IPS DF 6.9 (cell line): ENCODE measurements around the gene TSSK6.

Experiments used
- DNase-seq: peaks from one replicate; pipeline ENCODE4 v3.0.0-alpha.2; 2013; ENCODE audit warnings: low read depth, low spot score
- H3K27ac ChIP-seq: one replicate; pipeline ENCODE4 v1.5.1; 2013; ENCODE audit warnings: low read length, control low read depth
- H3K27me3 ChIP-seq: 2 replicates; pipeline ENCODE4 v1.6.1; 2013; ENCODE audit warnings: mild to moderate bottlenecking, low read length; ENCODE audit not compliant: control insufficient read depth, insufficient read depth
- H3K36me3 ChIP-seq: 2 replicates; pipeline ENCODE4 v1.6.1; 2013; ENCODE audit warnings: low read length; ENCODE audit not compliant: control insufficient read depth, insufficient read depth
- H3K4me1 ChIP-seq: 2 replicates; pipeline ENCODE4 v1.6.1; 2013; ENCODE audit warnings: low read length; ENCODE audit not compliant: control insufficient read depth, insufficient read depth
- H3K4me3 ChIP-seq: 2 replicates; pipeline ENCODE4 v1.5.1; 2013; ENCODE audit warnings: mild to moderate bottlenecking, low read length
- H3K9me3 ChIP-seq: 2 replicates; pipeline ENCODE4 v1.6.1; 2013; ENCODE audit warnings: low read length, inconsistent platforms; ENCODE audit not compliant: control insufficient read depth, insufficient read depth
- WGBS: extraction: QIAGEN DNeasy Blood & Tissue Kit; methylation state at CpG from one replicate; pipeline ENCODE4 v1.1.7; 2013; ENCODE audit warnings: mixed read lengths, missing lambda C conversion rate; ENCODE audit not compliant: insufficient read length, insufficient coverage; 5-methylcytosine and 5-hydroxymethylcytosine counted together

Gene TSSK6

DNA sequence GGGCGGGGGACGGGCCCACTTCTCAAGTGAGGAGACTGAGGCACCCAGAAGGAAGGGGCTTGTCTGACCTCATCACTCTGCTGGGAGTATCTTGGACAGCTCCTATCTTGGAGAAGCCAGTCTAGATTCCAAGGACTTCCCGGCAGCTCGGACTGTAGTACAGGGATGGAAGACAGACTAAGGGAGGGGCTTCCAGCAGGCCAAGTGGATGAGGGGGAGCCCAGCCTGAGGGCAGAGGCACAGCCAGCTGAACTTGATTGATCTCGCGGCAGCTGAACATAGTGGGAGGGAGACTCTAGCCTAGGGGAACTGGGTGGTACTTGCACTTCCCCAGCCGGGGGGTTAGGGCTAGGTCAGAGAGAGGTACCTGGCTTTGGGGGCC, 23.4 kb upstream of the TSSK6 start:
- no peaks in the 10 kb centered on the region for H3K36me3 ChIP-seq
- no peak for DNase-seq
- H3K27ac ChIP-seq = no peak overlapping the region
- H3K4me3 ChIP-seq = no peak overlapping the region; the same call in 1 of the 2 replicates
- WGBS = no CpG with 5 or more reads among the region's 7 CpGs
- peaks cover 2% of the 10 kb centered on the region; the same call in 1 of the 2 replicates for H3K4me1 ChIP-seq
- H3K27me3 ChIP-seq = peaks cover 3% of the 10 kb centered on the region; the same call in 1 of the 2 replicates
- H3K9me3 ChIP-seq = no peaks in the 10 kb centered on the region

DNA sequence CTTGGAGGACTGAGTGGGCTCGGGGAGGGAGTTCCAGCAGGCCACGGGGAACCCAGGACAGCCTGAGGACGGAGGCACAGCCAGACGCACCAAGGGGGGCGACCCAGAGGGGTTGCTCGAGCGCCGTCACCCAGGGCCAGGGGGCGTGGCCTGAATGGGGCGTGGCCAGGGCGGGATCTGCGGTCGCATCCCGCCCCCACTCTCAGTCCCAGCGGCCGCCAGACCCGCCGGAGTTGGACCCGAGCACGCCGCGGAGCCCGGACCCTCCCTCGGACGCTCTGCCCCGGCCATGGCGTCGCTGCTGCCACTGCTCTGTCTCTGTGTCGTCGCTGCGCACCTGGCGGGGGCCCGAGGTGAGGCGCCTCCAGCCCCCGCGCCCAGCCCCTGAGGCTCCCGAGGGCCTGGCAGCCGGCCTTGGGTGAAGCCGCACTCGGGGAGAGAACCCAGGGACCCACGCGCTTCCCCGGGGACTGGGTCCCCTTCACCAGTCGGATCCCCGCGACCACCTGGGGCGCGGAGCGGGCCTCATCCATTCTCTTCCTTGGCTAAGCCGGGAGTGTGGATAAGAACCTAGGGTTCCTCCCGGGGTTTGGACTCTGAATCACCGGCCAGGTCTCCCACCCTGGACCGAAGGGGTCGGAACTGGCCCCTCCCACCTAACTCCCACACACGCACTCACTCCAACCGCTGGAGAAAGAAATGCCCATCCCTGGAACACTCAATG, 22.9 kb upstream of the TSSK6 start, which contains the start of gene CILP2:
TSS of gene CILP2 (plus strand) at position 205 of the 724 bp plus-strand sequence. CDS start at position 290, 85 bp downstream.
- DNase-seq = no peak
- peaks cover 3% of the 10 kb centered on the region; the same call in 1 of the 2 replicates for H3K27me3 ChIP-seq
- H3K4me3 ChIP-seq = peak within 1 kb of the TSS; percentile 36; the same call in 1 of the 2 replicates

DNA sequence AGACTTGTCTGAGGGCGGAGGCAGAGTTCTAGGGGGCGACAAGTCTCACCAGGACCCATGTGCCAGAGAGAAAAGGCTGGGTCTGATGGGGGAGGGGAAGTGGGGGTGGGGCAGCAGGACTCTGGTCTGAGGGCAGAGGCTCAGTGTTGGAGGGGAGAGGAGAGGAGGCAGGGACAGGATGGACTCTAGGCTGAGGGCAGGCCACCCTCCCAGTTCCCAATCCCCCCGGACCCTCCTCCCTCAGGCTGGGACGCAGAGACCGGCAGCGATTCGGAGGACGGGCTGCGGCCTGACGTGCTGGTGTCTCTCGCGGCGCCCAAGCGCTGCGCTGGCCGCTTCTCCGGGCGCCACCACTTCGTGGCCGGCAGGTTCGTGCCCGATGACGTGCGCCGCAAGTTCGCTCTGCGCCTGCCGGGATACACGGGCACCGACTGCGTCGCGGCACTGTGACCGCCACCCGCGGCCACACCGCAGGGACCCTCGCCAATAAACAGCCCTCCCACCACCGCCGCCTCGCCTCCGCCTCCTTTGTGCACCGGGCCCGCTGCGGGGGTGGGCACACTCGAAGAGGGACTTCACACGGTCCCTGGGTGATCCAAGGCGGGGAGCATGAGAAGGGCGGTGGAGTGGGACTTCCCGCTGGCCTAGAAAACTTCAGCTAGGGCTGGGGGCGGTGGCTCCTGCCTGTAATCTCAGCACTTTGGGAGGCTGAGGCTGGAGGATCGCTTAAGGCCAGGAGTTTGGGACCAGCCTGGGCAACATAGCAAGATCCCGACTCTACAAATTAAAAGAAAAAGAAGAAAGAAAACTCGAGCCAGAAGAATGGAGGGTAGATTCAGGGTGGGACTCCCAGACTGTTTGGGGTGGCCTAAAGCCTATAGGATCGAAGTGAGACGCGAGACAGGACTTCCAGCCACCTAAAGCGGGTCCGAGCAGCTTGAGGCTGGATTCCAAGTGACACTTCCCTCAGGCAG, 22.0 kb upstream of the TSSK6 start:
- Histone ChIP-seq H3K36me3 (no peaks in the 10 kb centered on the region), H3K9me3 (no peaks in the 10 kb centered on the region), H3K4me3 (no peak overlapping the region), H3K4me1 (peaks cover 5% of the 10 kb centered on the region; the same call in 1 of the 2 replicates), H3K27ac (no peak overlapping the region), H3K27me3 (peaks cover 3% of the 10 kb centered on the region; the same call in 1 of the 2 replicates)
- no CpG with 5 or more reads among the region's 59 CpGs for WGBS
- no peak for DNase-seq

More for the DNA sequence above, 22.9 kb upstream of the TSSK6 start, which contains the start of gene CILP2:
- H3K36me3 ChIP-seq = no peaks in the 10 kb centered on the region
- no CpG with 5 or more reads among the region's 56 CpGs for WGBS
- H3K9me3 ChIP-seq = no peaks in the 10 kb centered on the region
- H3K4me1 ChIP-seq = peaks cover 2% of the 10 kb centered on the region; the same call in 1 of the 2 replicates
- H3K27ac ChIP-seq = no peak within 1 kb of the TSS

- DNase-seq = no peak
- Histone ChIP-seq H3K27me3 (peaks cover 3% of the 10 kb centered on the region; the same call in 1 of the 2 replicates), H3K4me3 (no peak overlapping the region), H3K9me3 (no peaks in the 10 kb centered on the region), H3K4me1 (peaks cover 5% of the 10 kb centered on the region; the same call in 1 of the 2 replicates), H3K27ac (no peak overlapping the region), H3K36me3 (no peaks in the 10 kb centered on the region)
- no CpG with 5 or more reads among the region's 34 CpGs for WGBS
These were observed 20.2 kb upstream of the TSSK6 start for GRCh38 chr19:19535311-19536191.

GRCh38 chr19:19534556-19535265, 19.4 kb upstream of the TSSK6 start:
- H3K36me3 ChIP-seq = no peaks in the 10 kb centered on the region
- WGBS = no CpG with 5 or more reads among the region's 27 CpGs
- no peak overlapping the region for H3K27ac ChIP-seq
- H3K4me3 ChIP-seq = peak overlapping the region; percentile 3; the same call in 1 of the 2 replicates
- no peak for DNase-seq
- H3K27me3 ChIP-seq = peaks cover 3% of the 10 kb centered on the region; the same call in 1 of the 2 replicates
- H3K4me1 ChIP-seq = peaks cover 3% of the 10 kb centered on the region; the same call in 1 of the 2 replicates
- no peaks in the 10 kb centered on the region for H3K9me3 ChIP-seq

- H3K36me3 ChIP-seq = peaks cover 2% of the 10 kb centered on the region; the same call in 1 of the 2 replicates
- no CpG with 5 or more reads among the region's 6 CpGs for WGBS
- no peaks in the 10 kb centered on the region for H3K9me3 ChIP-seq
- no peak overlapping the region for H3K27ac ChIP-seq
- H3K4me3 ChIP-seq = no peak overlapping the region
- peaks cover 3% of the 10 kb centered on the region; the same call in 1 of the 2 replicates for H3K4me1 ChIP-seq
- no peak for DNase-seq
- peaks cover 3% of the 10 kb centered on the region; the same call in 1 of the 2 replicates for H3K27me3 ChIP-seq
These were observed 18.5 kb upstream of the TSSK6 start for GRCh38 chr19:19533841-19534240.

GRCh38 chr19:19532806-19533701, 17.7 kb upstream of the TSSK6 start:
- DNase-seq = no peak
- H3K36me3 ChIP-seq = peaks cover 3% of the 10 kb centered on the region
- no peaks in the 10 kb centered on the region for H3K27me3 ChIP-seq
- H3K9me3 ChIP-seq = no peaks in the 10 kb centered on the region
- no peak overlapping the region for H3K4me3 ChIP-seq
- peaks cover 3% of the 10 kb centered on the region; the same call in 1 of the 2 replicates for H3K4me1 ChIP-seq
- 100% methylated on average over 1 of the region's 14 CpGs for WGBS
- H3K27ac ChIP-seq = no peak overlapping the region

DNA sequence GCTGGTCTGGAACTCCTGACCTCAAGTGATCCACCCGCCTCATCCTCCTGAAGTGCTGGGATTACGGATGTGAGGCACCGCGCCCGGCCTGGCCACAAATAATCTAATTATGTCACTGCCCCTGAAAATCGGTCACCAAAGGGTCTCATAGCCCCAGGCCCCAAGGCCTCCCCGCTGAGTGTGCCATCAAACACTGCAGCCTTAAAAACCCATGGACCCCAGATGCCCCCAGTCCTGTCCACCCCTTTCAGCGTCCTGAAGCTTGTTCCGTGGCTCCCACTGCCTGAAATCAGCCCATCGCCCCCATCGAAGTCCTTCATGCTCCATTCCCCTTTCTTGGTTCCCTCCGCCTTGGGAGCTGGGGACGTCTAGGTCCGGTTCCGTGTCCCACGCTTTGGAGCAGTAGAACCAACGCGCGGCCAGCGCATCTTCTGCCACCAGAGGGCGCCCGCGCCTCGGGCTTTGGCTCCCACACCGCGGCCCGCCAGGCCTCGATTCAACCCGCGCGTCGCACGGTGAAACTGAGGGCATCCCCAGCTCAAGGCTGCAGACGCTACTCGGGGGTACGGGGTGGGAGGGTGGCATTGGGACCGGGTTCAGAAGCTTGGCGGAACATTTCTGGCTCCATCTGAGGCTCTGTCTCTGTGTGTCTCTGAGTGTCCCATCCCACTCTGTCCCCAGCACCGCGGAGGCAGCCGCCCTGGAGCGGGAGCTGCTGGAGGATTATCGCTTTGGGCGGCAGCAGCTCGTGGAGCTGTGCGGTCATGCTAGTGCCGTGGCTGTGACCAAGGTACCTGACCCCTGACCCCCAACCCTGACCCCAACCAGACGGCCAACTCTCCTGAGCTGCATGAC, 16.8 kb upstream of the TSSK6 start:
- no peaks in the 10 kb centered on the region for H3K9me3 ChIP-seq
- no CpG with 5 or more reads among the region's 48 CpGs for WGBS
- H3K4me1 ChIP-seq = peaks cover 3% of the 10 kb centered on the region; the same call in 1 of the 2 replicates
- no peak overlapping the region for H3K4me3 ChIP-seq
- DNase-seq = peak; percentile 77
- H3K36me3 ChIP-seq = peaks cover 9% of the 10 kb centered on the region
- H3K27ac ChIP-seq = no peak overlapping the region
- no peaks in the 10 kb centered on the region for H3K27me3 ChIP-seq
